ENCODE measurements around the gene RASGRP2. TPM values are rescaled to one million over a fixed set of nuclear protein-coding genes. Genes with fewer than 3 reads are reported as not detected.

The RASGRP2 gene
- total and polyA plus RNA-seq, 2 of the 8 experiments (the other 6 are each of a cell fraction or from before 2014, with no cell fraction given) = 40.6 to 45.7 TPM

GRCh38 chr11:64759722-64760719 is 16.1 kb upstream of the RASGRP2 start, which contains the start of gene PYGM:
Gene PYGM (minus strand): TSS chr11:64759974. CDS start chr11:64759898, 76 bp downstream.
- Histone ChIP-seq H4K20me1 (replicated peaks in 1 of 2; ENCODE audit: control insufficient read depth in 1 of 2, insufficient read depth in 2 of 2, low read length in 2 of 2) (peaks cover 0 to 3% of the 10 kb centered on the region in 2 experiments), H3K4me1 (replicated peaks in 1 of 4; ENCODE audit: control insufficient read depth in 3 of 4, insufficient read depth in 4 of 4, low read length in 3 of 4) (peaks cover 26 to 59% (median 47%) of the 10 kb centered on the region in 4 experiments), H3K4me2 (ENCODE audit: insufficient read depth in 1 of 2, low read depth in 2 of 2, low read length in 2 of 2) (peak within 1 kb of the TSS; percentile 32 to 57), H3K4ac (replicated peaks; ENCODE audit: insufficient read length, low read depth, low read length) (peak within 1 kb of the TSS; percentile 1), H2BK120ac (replicated peaks; ENCODE audit: low read depth, low read length) (no peak within 1 kb of the TSS), H3K79me2 (ENCODE audit: control insufficient read depth in 1 of 2, insufficient read depth in 2 of 2, low read length in 2 of 2) (peaks cover 0 to 5% of the 10 kb centered on the region in 2 experiments; a peak in 1 of 4 replicates), H3K23me2 (ENCODE audit: low read depth, low read length) (no peaks in the 10 kb centered on the region), H3K9me3 (ENCODE audit: insufficient read depth in 2 of 2, low read depth in 1 of 2, low read length in 1 of 2) (no peaks in the 10 kb centered on the region), H3K79me1 (ENCODE audit: low read depth, low read length) (no peaks in the 10 kb centered on the region), H3K14ac (ENCODE audit: insufficient read length) (no peak within 1 kb of the TSS), H3K18ac (ENCODE audit: extremely low read depth, low read length) (peak within 1 kb of the TSS; percentile 79), H3K36me3 (ENCODE audit: control insufficient read depth in 2 of 4, insufficient read depth in 4 of 4, low read length in 3 of 4) (peaks cover 6 to 15% (median 10%) of the 10 kb centered on the region in 4 experiments; a peak in 7 of 8 replicates), H3K56ac (replicated peaks; ENCODE audit: insufficient read length, low read depth, low read length) (no peak within 1 kb of the TSS), H3K9ac (replicated peaks in 1 of 4; ENCODE audit: extremely low read depth in 1 of 4, low read depth in 3 of 4, low read length in 3 of 4) (no peak within 1 kb of the TSS), H3K27me3 (replicated peaks in 1 of 4; ENCODE audit: control insufficient read depth in 3 of 4, extremely low read depth in 1 of 4, insufficient read depth in 3 of 4, low read length in 3 of 4) (no peaks in the 10 kb centered on the region), H3K4me3 (ENCODE audit: extremely low read depth in 1 of 4, insufficient read depth in 2 of 4, low read depth in 3 of 4, low read length in 4 of 4) (peak within 1 kb of the TSS in 3 of 4 experiments; percentile 3 to 32 (median 23); a peak in 5 of 8 replicates), H3K27ac (ENCODE audit: low read depth, low read length) (peak within 1 kb of the TSS; percentile 25), H2AK5ac (ENCODE audit: low read depth, low read length) (peak within 1 kb of the TSS; percentile 59; the same call in 1 of the 2 replicates), H4K8ac (ENCODE audit: extremely low read depth, insufficient read depth, low read length) (no peak within 1 kb of the TSS), H2BK20ac (ENCODE audit: low read length) (peak within 1 kb of the TSS; percentile 13; the same call in 1 of the 2 replicates), H4K5ac (ENCODE audit: insufficient read length, low read depth, low read length) (peak within 1 kb of the TSS; percentile 90), H2BK12ac (ENCODE audit: low read depth, low read length) (peak within 1 kb of the TSS; percentile 78; the same call in 1 of the 2 replicates), H2BK15ac (ENCODE audit: low read length) (no peak within 1 kb of the TSS; the same call in 1 of the 2 replicates), H4K91ac (replicated peaks; ENCODE audit: insufficient read length, low read length) (peak within 1 kb of the TSS; percentile 83), H2AFZ (ENCODE audit: low read length) (no peak within 1 kb of the TSS), H3K23ac (ENCODE audit: insufficient read length) (no peak within 1 kb of the TSS), H2BK5ac (ENCODE audit: low read depth, low read length) (peak within 1 kb of the TSS; percentile 35; the same call in 1 of the 2 replicates)
- 39% methylated on average over 23 of the region's 24 CpGs; no CpG with 5 or more reads in 1 of the 2 experiments for WGBS, 2 experiments (ENCODE audit: extremely low coverage in 1 of 2, insufficient coverage in 1 of 2, insufficient read length in 1 of 2, insufficient replicate concordance in 2 of 2, low coverage in 1 of 2, low lambda C conversion rate in 2 of 2, missing lambda C conversion rate in 1 of 2)
- FAIRE-seq = peak; percentile 71
- peak; percentile 77 to 86 for DNase-seq (ENCODE audit: low read depth in 1 of 2, low spot score in 2 of 2)
- ChIA-PET CTCF (ENCODE audit: partially characterized antibody) (interaction anchor here (0.5 to 23.6 kb wide), 16 partner anchors 8 to 1091 kb away, joined by 3 to 376 read pairs (median 4); partner anchors contain the start of genes RASGRP2 and SF1), POLR2A (ENCODE audit: partially characterized antibody) (interaction anchor here (0.6 to 42.9 kb wide), 6 partner anchors 6 to 405 kb away, joined by 3 to 1087 read pairs (median 4); partner anchors contain the start of genes PYGM, RASGRP2 and SF1)
- TF ChIP-seq TAF1 (IDR thresholded peaks at IDR 0.05; ENCODE audit: low read depth, low read length) = peak; percentile 47; the same call in 1 of the 2 replicates
- TF ChIP-seq RAD21 (IDR thresholded peaks at IDR 0.05 in 1 of 2, conservative IDR thresholded peaks at IDR 0.05 in 1 of 2; ENCODE audit: low read depth in 2 of 2, low read length in 2 of 2) = no peak; a peak in 1 of 4 replicates
- TF ChIP-seq ATF2 (IDR thresholded peaks at IDR 0.05; ENCODE audit: low read length) = no peak
- peak; percentile 36; the same call in 1 of the 2 replicates for TF ChIP-seq MAX (IDR thresholded peaks at IDR 0.05)
